Measurements from ENCODE around the gene UBE2K. TPM values are rescaled to one million over a fixed set of nuclear protein-coding genes. Genes with fewer than 3 reads are reported as not detected.
"Not testable (repeated sequence)": the region's sequence is repeated elsewhere in the genome, so short reads cannot be mapped to it uniquely, and the experiment has no call there.

Gene UBE2K
- total RNA-seq, 1 donor = 27.7 TPM

DNA sequence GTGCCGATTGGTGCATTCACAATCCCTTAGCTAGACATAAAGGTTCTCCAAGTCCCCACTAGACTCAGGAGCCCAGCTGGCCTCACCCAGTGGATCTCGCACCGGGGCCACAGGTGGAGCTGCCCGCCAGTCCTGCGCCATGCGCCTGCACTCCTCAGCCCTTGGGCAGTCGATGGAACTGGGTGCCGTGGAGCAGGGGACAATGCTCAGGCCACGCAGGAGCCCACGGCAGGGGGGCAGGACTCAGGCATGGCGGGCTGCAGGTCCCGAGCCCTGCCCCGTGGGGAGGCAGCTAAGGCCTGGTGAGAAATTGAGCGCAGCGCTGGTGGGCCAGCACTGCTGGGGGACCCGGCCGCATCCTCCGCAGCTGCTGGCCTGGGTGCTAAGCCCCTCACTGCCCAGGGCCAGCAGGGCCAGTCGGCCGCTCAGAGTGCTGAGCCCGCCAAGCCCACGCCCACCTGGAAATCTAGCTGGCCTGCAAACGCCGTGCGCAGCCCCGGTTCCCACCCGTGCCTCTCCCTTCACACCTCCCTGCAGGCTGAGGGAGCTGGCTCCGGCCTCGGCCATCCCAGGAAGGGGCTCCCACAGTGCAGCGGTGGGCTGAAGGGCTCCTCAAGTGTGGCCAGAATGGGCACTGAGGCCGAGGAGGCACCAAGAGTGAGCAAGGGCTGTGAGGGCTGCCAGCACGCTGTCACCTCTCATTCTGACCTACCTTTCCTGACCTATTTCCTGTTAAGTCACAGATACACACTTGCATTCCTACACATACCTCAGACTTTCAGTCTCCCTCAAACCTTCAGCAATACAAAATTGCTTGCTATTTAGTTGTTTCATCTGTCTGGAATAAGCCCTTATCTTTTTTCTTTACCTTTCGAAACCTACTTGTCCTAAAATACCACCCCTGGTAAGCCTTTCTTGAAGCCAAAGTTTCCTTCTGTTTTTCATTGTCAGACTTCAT, 20.7 kb downstream of the UBE2K start:
- H3K4me3 ChIP-seq (ENCODE audit: low read depth, low read length) = no peak overlapping the region
- TF ChIP-seq, protein P1, sequence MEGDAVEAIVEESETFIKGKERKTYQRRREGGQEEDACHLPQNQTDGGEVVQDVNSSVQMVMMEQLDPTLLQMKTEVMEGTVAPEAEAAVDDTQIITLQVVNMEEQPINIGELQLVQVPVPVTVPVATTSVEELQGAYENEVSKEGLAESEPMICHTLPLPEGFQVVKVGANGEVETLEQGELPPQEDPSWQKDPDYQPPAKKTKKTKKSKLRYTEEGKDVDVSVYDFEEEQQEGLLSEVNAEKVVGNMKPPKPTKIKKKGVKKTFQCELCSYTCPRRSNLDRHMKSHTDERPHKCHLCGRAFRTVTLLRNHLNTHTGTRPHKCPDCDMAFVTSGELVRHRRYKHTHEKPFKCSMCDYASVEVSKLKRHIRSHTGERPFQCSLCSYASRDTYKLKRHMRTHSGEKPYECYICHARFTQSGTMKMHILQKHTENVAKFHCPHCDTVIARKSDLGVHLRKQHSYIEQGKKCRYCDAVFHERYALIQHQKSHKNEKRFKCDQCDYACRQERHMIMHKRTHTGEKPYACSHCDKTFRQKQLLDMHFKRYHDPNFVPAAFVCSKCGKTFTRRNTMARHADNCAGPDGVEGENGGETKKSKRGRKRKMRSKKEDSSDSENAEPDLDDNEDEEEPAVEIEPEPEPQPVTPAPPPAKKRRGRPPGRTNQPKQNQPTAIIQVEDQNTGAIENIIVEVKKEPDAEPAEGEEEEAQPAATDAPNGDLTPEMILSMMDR (IDR thresholded peaks at IDR 0.05; ENCODE audit: insufficient read depth, low read length) = no peak
- DNase-seq (ENCODE audit: low read depth) = no peak

DNA sequence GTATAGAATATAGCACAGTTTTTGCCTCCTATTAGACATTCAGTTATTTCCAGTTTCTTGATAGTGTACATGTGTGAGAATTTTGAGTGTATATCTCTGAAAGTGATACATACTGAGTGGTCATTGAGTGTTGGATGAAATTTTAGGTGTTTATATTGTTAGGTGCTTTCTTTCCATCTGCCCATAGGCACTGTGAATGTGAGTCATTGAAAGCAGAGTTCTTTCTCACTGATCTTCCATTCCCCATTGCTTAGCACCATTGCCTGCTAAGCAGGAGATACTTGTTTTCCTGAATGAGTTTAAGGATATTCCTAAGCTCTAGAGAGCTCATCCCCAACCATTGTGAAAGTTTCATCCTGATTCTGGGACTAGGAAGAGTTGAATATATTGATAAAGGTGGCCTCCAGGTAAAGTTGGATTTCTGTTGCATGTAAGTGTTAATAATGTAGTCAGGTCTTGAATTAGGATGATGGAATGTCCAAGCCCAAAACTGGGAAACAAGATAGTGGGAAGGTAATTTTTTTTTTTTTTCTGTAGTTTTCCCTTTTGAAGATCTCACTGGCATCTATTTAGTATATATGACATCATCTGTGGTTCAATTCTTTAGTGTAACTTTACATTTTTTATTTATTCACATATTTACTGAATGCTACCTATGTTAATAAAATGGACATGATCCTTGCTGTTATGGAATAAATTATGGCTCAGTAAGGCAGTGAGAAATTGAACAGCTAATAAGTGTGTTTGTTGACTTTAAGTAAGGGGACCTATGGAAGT, 22.1 kb downstream of the UBE2K start:
- TF ChIP-seq, protein P1 (IDR thresholded peaks at IDR 0.05; ENCODE audit: insufficient read depth, low read length) = no peak
- H3K4me3 ChIP-seq (ENCODE audit: low read depth, low read length) = no peak overlapping the region
- DNase-seq (ENCODE audit: low read depth) = no peak

DNA sequence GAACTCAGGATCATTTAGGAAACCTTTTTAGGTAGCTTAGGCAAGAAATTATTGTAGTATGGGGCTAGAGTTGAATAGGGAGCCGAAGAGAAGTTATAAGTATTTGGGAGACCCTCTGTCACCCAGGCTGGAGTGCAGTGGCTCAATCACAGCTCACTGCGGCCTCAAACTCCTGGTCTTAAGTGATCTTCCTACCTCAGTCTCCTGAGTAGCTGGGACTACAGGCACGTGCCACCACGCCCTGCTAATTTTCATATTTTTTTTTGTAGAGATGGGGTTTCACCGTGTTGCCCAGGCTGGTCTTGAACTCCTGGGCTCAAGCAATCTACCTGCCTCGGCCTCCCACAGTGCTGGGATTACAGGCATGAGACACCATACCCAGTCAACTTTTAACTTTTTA, 23.3 kb downstream of the UBE2K start:
- not testable (repeated sequence) for H3K4me3 ChIP-seq (ENCODE audit: low read depth, low read length); DNase-seq (ENCODE audit: low read depth)

DNA sequence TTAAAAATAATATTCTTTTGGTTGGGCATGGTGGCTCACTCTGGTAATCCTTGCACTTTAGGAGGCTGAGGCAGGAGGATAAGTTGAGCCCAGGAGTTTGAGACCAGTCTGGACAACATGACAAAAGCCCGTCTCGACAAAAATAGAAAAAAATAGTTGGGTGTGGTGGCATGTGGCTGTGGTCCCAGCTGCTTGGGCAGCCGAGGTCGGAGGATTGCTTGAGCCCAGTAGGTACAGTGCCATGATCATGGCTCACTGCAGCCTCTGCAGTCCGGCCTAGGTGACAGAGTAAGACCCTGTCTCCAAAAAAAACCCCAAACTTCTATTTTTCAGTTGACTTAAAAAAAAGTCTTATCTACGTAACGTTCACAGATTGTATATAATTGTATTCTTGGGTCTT, 23.9 kb downstream of the UBE2K start:
- no peak overlapping the region for H3K4me3 ChIP-seq (ENCODE audit: low read depth, low read length)
- TF ChIP-seq, protein P1 (IDR thresholded peaks at IDR 0.05; ENCODE audit: insufficient read depth, low read length) = no peak
- DNase-seq (ENCODE audit: low read depth) = no peak

DNA sequence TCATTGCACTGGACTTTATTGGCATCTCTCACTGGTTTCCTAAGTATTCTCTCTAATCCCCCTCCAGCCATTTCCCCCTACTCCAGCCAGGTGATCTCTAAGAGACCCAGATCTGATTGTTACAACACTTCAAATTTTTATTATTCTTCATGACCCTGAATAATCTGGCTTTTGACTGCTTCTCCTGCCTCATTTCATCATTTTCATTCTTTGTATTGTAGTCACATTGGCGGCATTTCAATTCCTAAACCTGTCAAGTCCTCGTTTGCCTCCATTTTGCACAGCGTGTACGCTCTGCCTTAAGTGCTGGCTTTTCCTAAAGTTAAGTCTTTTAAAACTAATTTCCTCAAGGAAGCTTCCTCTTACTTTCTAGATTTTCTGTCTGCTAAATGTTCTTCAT, 31.6 kb downstream of the UBE2K start:
- no peak overlapping the region for H3K4me3 ChIP-seq (ENCODE audit: low read depth, low read length)
- TF ChIP-seq, protein P1 (IDR thresholded peaks at IDR 0.05; ENCODE audit: insufficient read depth, low read length) = no peak
- DNase-seq (ENCODE audit: low read depth) = peak; percentile 74

DNA sequence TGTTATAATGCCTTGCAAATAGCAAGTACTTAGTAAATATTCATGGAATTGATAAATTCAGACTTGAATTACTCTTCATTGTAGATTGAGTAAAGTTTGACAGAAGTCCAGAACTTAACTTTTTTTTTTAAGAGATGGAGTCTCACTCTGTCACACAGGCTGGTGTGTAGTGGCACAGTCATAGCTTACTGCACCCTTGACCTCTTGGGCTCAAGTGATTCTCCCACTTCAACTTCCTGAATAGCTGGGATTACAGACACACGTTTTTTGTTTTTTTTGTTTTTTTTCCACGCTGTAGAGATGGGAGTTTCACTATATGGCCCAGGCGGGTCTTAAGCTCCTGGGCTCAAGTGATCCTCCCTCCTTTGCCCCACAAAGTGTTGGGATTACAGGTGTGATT, 32.1 kb downstream of the UBE2K start:
- TF ChIP-seq, protein P1 (IDR thresholded peaks at IDR 0.05; ENCODE audit: insufficient read depth, low read length) = no peak
- no peak overlapping the region for H3K4me3 ChIP-seq (ENCODE audit: low read depth, low read length)
- no peak for DNase-seq (ENCODE audit: low read depth)

DNA sequence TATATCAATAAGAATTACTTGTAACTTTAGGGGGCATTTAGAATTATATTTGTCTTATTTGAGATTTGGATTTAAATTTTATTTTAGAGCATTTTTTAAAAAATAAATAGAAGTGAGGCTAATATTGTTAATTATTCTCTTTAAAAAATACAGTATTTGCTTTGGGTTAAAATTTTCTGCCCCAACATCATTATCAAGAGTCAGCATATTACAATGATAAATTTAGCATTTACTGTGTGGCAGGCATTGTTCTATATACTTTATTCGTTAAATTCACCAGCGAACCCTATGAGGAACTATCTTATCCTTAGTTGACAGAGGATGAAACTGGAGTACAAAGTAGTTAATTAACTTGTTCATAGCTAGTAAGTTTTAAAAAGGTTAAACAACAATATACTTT, 34.0 kb downstream of the UBE2K start:
- TF ChIP-seq, protein P1 (IDR thresholded peaks at IDR 0.05; ENCODE audit: insufficient read depth, low read length) = no peak
- DNase-seq (ENCODE audit: low read depth) = no peak
- no peak overlapping the region for H3K4me3 ChIP-seq (ENCODE audit: low read depth, low read length)
